Astrocyte of the cerebellum (primary cell): ENCODE results near the gene WDR46.
A peak's percentile ranks its signal among the peaks of the same experiment; 100 is the strongest.
"Not testable (repeated sequence)": the region's sequence is repeated elsewhere in the genome, so short reads cannot be mapped to it uniquely, and the experiment has no call there.

Experiments used
- DNase-seq: peaks from one replicate; pipeline ENCODE4 v3.0.0-alpha.2; 2011; ENCODE audit warnings: low read depth
- H3K4me3 ChIP-seq: 2 replicates; pipeline ENCODE4 v1.5.1; 2011; ENCODE audit warnings: mild to moderate bottlenecking, low read depth, low read length, moderate library complexity
- CTCF ChIP-seq: IDR thresholded peaks from 2 replicates; pipeline ENCODE4 v1.5.1; 2012; ENCODE audit warnings: low read length, low read depth, moderate library complexity, mild to moderate bottlenecking; ENCODE audit errors: missing control alignments
- in situ Hi-C: cut with HindIII; loops from 2 replicates; pipeline ENCODE4 v1.10.0; 2017; ENCODE audit warnings: low sequenced_read_pairs

WDR46 gene

GRCh38 chr6:33278392-33278741, 10.7 kb downstream of the WDR46 start:
- no peak for TF ChIP-seq CTCF
- no peak for DNase-seq
- H3K4me3 ChIP-seq = no peak overlapping the region
- in situ Hi-C loops = no loop called here

GRCh38 chr6:33277663-33278391, 11.2 kb downstream of the WDR46 start:
- TF ChIP-seq CTCF = no peak
- in situ Hi-C loops = no loop called here
- no peak for DNase-seq
- peak overlapping the region; percentile 54 for H3K4me3 ChIP-seq

GRCh38 chr6:33276864-33277662, 12.0 kb downstream of the WDR46 start, which contains the start of gene B3GALT4:
Gene B3GALT4, plus strand, starts transcription at chr6:33277123. Its CDS starts 297 bp downstream, at chr6:33277420.
- DNase-seq = no peak
- TF ChIP-seq CTCF = peak; percentile 31
- H3K4me3 ChIP-seq = peak within 1 kb of the TSS; percentile 54
- in situ Hi-C loops = no loop called here

GRCh38 chr6:33276581-33276863, 12.5 kb downstream of the WDR46 start:
- H3K4me3 ChIP-seq = peak overlapping the region; percentile 54
- DNase-seq = no peak
- in situ Hi-C loops = no loop called here

GRCh38 chr6:33275795-33276580, 13.1 kb downstream of the WDR46 start:
- peak overlapping the region; percentile 54 for H3K4me3 ChIP-seq
- DNase-seq, in situ Hi-C loops: not testable (repeated sequence)

More at GRCh38 chr6:33276581-33276863, 12.5 kb downstream of the WDR46 start:
- no peak for TF ChIP-seq CTCF

GRCh38 chr6:33273924-33274902, 14.8 kb downstream of the WDR46 start:
- TF ChIP-seq CTCF = no peak
- in situ Hi-C loops = no loop called here
- H3K4me3 ChIP-seq = peak overlapping the region; percentile 95
- DNase-seq = no peak
